ENCODE data around the gene STOML1.

STOML1 gene

DNA sequence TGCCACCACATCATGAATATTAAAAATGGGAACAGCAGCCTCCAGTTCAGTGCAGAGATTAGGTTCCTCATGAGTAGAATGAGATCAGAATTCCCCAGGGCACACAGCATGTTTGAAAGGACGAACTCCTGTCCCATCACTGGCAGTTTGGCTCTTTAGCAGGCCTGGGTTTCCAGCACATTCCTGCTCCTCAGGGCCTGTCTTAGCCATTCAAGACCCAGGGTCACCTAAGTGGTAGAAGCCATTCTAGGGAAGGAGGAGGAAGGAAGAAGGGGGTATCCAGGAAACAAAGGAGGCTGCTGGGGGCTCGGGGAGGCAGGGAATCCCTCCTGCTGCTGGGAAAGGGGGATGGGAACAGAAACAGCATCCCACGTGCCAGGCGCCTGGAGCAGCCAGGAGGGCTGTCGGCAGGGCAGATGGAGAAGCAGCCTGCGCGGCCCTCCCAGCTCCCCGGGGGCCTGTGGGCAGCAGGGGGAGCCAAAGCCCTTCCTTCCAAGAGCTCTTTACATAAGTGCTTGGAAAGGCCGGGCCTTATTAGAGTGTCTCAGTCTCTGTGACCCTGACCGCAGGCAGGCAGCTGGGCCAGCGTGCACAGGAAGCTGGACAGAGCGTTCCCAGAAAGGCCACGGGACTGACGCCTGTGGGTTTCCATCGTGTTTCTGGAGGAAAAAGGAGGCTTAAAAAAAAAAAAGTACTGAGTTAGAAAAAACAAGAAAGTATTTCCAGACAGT is 41.1 kb downstream of the STOML1 start:
- DNase-seq (ENCODE audit: low spot score in 2 of 2) (peak; percentile 45 to 78), ATAC-seq (peak; percentile 81)
- Mint-ChIP-seq H3K9me3 (no peaks in the 10 kb centered on the region), H3K27ac (peak overlapping the region; percentile 88), H3K4me1 (peaks cover 17% of the 10 kb centered on the region), H3K4me3 (no peak overlapping the region), H3K36me3 (no peaks in the 10 kb centered on the region)

DNA sequence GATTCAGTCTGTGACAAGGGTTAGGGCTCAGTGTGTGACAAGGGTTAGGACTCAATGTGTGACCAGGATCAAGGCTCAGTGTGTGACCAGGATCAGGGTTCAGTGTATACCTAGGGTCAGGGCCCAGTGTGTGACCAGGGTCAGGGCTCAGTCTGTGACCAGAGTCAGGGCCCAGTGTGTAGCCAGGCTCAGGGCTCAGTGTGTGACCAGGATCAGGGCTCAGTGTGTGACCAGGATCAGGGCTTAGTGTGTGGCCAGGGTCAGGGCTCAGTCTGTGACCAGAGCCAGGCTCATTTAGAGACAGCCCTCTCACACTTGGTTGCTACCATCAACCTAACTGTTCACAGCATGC is 41.6 kb downstream of the STOML1 start:
- peak overlapping the region; percentile 88 for H3K27ac Mint-ChIP-seq
- H3K36me3 Mint-ChIP-seq: no peaks in the 10 kb centered on the region
- H3K4me1 Mint-ChIP-seq: peaks cover 20% of the 10 kb centered on the region
- ATAC-seq: no peak
- no peak overlapping the region for H3K4me3 Mint-ChIP-seq
- no peak for DNase-seq (ENCODE audit: low spot score in 2 of 2)
- no peaks in the 10 kb centered on the region for H3K9me3 Mint-ChIP-seq

DNA sequence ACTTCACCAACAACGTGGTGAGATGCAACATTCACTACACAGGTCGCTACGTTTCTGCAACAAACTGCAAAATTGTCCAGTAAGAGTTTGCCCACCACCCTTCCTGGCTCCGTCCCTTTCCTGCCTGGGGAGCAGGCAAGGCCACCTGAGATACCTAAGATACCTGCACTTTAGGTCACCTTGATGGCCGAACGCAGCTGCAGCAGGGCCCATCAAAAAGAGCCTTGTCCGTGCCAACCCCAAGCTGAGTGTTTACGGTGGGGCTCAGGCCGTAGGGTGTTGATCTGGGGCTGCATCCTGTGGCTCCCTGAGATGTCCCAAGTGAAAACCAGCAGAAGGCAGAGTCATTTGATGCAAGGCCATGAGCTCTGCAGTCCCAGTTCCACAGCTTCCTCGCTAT is 42.6 kb downstream of the STOML1 start:
- no peaks in the 10 kb centered on the region for H3K9me3 Mint-ChIP-seq
- no peak overlapping the region for H3K27ac Mint-ChIP-seq
- DNase-seq (ENCODE audit: low spot score in 2 of 2): no peak
- no peaks in the 10 kb centered on the region for H3K36me3 Mint-ChIP-seq
- peaks cover 20% of the 10 kb centered on the region for H3K4me1 Mint-ChIP-seq
- H3K4me3 Mint-ChIP-seq: no peak overlapping the region
- ATAC-seq: no peak

DNA sequence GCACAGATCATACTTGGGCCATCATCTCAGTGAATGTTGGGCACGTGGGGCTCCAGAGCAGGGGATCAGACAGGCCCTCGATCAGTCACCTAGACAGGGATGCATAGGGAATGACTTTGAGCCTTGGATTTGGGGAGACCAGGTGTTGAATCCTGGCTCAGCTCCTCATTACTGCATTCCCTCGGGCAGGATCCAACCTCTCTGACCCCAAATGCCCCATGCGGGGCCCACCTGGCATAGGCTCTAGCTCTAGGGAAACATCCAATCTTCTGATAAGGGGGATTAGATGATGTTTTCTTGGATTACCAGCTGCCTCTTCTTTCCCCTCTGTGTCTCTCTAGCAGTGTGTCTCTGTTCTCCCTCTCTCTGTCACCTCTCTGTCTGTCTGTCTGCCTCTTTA is 43.1 kb downstream of the STOML1 start:
- no peaks in the 10 kb centered on the region for H3K9me3 Mint-ChIP-seq
- no peak for ATAC-seq
- no peak overlapping the region for H3K27ac Mint-ChIP-seq

DNA sequence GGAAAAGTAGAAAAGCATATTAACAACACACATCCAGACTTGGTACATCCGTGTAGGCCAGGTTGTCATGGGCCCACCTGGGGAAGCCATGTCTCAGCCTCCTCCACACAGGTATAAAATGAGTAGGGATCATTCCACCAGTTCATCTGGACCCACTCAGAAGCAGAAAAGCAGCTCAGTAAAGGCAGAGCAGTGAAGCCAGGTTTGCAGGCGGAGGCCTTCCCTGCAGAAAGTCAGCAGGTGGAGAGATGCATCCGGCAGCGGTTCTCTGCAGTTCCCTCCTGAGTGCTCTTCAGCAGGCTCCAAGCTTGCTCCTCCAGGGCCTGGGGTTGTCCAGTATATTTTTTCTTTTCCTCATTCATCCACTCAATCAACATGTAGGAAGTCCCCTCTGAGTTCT is 43.7 kb downstream of the STOML1 start:
- H3K9me3 Mint-ChIP-seq: no peaks in the 10 kb centered on the region
- no peak for DNase-seq (ENCODE audit: low spot score in 2 of 2)
- no peak for ATAC-seq
- peaks cover 20% of the 10 kb centered on the region for H3K4me1 Mint-ChIP-seq
- H3K27ac Mint-ChIP-seq: no peak overlapping the region
- no peak overlapping the region for H3K4me3 Mint-ChIP-seq
- no peaks in the 10 kb centered on the region for H3K36me3 Mint-ChIP-seq

More for the DNA sequence above, 43.1 kb downstream of the STOML1 start:
- Mint-ChIP-seq H3K4me1 (peaks cover 20% of the 10 kb centered on the region), H3K36me3 (no peaks in the 10 kb centered on the region), H3K4me3 (no peak overlapping the region)
- DNase-seq (ENCODE audit: low spot score in 2 of 2): no peak

DNA sequence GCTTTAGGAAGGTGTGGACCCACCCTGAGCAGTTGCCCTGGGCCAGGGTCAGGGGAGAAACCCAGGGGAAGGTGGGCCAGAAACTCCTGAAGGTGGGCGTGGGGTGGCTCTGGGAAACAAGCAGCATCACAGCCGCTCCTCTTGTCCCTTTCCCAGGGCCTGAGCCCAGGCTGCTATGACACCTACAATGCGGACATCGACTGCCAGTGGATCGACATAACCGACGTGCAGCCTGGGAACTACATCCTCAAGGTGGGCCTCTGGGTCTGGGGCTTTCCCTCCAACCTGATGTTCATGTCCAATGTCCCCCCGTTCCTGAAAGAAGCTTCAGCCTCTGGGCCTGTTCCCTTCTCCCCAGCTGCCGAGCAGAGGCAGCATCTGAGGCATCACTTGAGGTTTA is 44.4 kb downstream of the STOML1 start:
- no peak for ATAC-seq
- Mint-ChIP-seq H3K4me3 (no peak overlapping the region), H3K4me1 (peaks cover 24% of the 10 kb centered on the region), H3K27ac (peak overlapping the region; percentile 2), H3K36me3 (no peaks in the 10 kb centered on the region), H3K9me3 (no peaks in the 10 kb centered on the region)
- no peak for DNase-seq (ENCODE audit: low spot score in 2 of 2)

DNA sequence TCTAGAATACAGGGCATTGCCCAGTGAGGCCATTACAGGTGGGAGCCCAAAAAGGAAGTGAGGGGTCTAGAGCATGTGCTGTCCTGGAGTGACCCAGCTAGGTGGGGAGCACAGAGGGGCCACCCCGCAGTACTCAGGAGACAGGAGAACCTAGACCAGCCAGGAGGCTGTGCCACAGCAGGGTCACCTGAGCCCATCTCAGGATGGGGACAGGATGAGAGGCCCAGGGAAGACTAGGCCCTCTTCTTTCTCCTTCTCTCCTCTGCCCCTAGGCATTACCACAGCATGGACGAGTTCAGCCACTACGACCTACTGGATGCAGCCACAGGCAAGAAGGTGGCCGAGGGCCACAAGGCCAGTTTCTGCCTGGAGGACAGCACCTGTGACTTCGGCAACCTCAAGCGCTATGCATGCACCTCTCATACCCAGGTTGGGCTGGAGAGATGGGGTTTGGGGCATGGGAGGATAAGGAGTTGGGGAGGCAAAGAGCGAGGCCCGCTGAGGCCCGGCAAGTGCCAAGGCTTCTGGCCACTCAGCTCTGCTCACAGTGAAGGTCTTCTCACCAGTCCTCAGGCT is 45.2 kb downstream of the STOML1 start:
- Mint-ChIP-seq H3K4me1 (peaks cover 32% of the 10 kb centered on the region), H3K27ac (peak overlapping the region; percentile 2), H3K36me3 (no peaks in the 10 kb centered on the region), H3K4me3 (no peak overlapping the region), H3K9me3 (no peaks in the 10 kb centered on the region)
- DNase-seq (ENCODE audit: low spot score in 2 of 2) (no peak), ATAC-seq (no peak)

DNA sequence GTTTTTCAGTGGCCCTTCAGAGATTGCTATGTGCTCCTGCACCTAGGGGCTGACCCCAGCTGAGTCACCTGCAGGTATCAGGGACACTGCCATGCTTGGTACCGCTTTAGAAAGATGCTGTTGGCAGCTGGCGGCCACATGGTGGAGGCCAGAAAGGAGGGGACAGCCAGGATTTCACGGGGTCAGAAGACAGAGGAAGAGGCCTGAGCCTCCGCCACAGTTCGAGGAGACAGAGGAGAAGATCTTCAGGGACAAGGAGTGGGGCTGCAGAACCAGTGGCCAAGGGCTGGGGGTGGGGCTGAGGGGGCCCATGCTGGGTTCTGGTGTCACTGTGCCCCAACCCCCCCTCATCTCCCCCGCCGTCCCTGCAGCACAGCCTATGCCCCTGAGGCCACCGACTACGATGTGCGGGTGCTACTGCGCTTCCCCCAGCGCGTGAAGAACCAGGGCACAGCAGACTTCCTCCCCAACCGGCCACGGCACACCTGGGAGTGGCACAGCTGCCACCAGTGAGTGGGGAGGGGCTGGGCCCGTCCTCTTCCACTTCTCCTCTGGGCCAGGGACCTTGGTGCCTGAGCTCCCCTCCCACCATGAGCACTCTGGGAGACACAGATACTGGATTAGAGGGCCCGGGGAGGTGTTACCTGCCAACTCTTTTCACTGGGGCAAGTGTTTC is 45.9 kb downstream of the STOML1 start:
- no peak overlapping the region for H3K4me3 Mint-ChIP-seq
- peaks cover 35% of the 10 kb centered on the region for H3K4me1 Mint-ChIP-seq
- no peak for DNase-seq (ENCODE audit: low spot score in 2 of 2)
- H3K27ac Mint-ChIP-seq: no peak overlapping the region
- no peaks in the 10 kb centered on the region for H3K36me3 Mint-ChIP-seq
- no peak for ATAC-seq
- H3K9me3 Mint-ChIP-seq: no peaks in the 10 kb centered on the region

DNA sequence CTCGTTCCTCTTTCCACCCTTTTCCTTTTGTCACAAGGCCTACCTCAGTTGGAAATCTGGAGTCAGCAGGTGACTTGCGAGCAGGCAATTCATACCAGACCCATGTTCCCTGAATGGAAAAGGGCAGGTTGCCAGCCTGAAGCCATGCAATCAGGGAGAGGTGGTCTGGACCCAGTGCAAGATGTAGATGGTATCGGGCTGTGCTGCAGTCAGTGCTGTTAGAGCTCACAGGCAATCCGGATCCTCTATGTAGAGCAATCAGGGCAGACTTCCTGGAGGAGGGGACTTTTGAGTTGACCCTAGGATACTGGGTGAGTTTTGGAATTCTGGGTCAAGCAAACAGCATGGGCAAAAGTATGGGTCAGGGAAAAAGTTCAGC is 47.0 kb downstream of the STOML1 start:
- H3K27ac Mint-ChIP-seq: no peak overlapping the region
- H3K36me3 Mint-ChIP-seq: no peaks in the 10 kb centered on the region
- no peaks in the 10 kb centered on the region for H3K9me3 Mint-ChIP-seq
- peaks cover 29% of the 10 kb centered on the region for H3K4me1 Mint-ChIP-seq
- no peak overlapping the region for H3K4me3 Mint-ChIP-seq
- ATAC-seq: no peak
- DNase-seq (ENCODE audit: low spot score in 2 of 2): no peak

DNA sequence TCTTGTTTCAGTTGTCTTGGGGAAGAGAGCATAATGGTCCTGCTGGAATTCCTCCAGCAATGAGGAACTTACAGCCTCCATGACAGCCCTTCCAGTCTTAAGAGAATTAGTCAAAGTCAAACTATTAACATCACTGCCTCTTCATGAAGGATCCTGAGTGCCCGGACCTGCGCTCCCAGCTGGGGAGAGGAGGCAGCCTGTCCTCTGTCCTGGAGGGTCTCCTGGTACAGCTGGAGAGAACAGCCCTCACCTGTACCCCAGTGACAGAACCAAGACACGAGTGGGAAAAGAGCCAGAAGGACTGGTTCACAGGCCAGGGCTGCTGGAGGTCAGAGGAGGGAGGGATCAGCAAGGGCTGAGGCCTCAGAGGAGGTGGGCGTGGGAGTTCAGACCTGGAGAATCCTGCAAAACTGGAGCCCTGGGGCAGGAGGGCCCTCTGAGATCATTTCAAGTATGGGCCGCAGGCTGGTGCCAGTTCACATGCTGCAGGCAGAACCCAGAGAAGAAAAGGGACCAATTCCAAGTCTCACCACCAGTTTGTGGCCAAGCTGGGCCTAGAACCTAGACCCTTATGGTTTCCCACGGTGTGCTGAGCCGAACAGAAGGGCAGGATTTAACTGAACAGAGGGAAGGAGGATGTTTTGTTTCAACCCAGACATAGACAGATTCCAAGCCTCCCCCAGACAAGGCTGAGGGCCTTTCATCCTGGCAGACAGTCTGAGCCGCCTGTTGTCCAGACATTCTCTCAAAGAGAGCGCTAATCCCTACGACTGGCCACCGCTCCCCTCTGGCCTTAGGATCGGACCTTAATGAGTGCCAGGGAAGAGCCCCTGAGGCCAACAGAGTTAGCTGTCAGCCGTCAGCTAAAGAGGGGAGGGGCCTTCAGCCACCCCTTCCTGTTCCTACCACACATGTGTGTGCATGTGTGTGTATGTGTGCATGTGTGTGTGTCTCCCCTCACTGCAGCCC is 47.6 kb downstream of the STOML1 start:
- no peak for DNase-seq (ENCODE audit: low spot score in 2 of 2)
- ATAC-seq: no peak
- Mint-ChIP-seq H3K36me3 (no peaks in the 10 kb centered on the region), H3K9me3 (no peaks in the 10 kb centered on the region), H3K4me3 (no peak overlapping the region), H3K27ac (no peak overlapping the region), H3K4me1 (peaks cover 29% of the 10 kb centered on the region)

DNA sequence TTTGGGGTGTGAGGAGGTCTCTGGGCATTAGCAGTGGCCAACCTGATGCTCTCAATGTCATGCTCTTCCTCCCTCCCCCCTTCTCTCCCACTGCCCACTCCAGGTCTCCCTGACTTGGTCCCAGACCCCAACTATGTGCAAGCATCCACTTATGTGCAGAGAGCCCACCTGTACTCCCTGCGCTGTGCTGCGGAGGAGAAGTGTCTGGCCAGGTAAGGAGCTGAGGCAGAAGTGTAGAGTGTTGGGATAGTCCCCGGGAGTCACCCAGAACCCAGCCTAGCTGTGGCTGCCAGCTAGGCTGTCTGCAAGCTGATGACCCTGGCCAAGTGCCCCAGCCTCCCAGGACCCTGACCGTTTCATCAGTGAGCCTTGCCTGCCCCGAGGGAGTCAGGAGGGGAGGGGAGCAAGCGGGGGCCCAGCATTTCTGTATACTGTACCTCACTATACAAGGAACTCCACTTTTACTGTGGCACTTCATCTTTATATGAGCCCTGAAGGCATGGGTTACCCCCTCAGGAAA is 49.3 kb downstream of the STOML1 start:
- DNase-seq (ENCODE audit: low spot score in 2 of 2) (no peak), ATAC-seq (no peak)
- H3K27ac Mint-ChIP-seq: no peak overlapping the region
- H3K36me3 Mint-ChIP-seq: no peaks in the 10 kb centered on the region
- H3K4me3 Mint-ChIP-seq: no peak overlapping the region
- H3K9me3 Mint-ChIP-seq: no peaks in the 10 kb centered on the region
- H3K4me1 Mint-ChIP-seq: peaks cover 29% of the 10 kb centered on the region

DNA sequence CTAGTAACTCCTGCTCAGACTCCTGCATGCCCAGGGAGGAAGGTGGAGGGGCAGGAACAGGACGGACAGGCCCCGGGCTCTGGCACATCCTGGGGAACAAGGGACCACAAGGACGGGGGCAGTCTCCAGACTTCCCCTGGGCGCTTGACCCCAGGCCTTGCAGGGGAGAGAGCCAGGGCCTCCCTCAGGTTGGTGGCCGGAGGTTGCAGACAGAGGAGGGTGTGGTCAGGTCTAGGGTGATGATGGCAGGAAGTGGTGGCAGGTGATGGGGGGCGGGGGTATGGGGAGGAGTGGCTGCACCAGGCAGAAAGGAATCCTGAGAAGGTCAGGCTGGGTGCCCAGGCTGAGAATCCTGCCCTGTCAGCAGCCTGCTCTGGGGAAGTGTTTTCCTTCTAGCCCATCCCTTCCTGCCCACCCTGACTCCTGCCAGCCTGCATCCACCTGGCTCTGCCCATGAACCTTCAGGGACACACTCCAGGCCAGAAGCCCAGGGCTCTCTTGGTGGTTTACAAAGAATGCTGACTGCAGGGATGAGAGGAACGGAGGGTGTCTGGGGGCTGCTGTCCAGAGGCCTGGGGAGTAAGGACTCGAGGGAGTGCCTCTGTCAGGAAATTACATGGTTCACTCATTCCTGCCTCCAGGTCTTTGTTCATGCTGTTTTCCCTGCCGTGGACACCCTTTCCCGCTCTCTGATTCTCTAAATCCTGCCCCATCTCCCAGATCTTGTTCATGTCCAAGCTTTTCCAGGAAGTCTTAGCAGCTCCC is 50.0 kb downstream of the STOML1 start:
- DNase-seq (ENCODE audit: low spot score in 2 of 2) (no peak), ATAC-seq (peak; percentile 56)
- Mint-ChIP-seq H3K4me1 (peaks cover 29% of the 10 kb centered on the region), H3K9me3 (no peaks in the 10 kb centered on the region), H3K36me3 (no peaks in the 10 kb centered on the region), H3K27ac (peak overlapping the region; percentile 76), H3K4me3 (no peak overlapping the region)

DNA sequence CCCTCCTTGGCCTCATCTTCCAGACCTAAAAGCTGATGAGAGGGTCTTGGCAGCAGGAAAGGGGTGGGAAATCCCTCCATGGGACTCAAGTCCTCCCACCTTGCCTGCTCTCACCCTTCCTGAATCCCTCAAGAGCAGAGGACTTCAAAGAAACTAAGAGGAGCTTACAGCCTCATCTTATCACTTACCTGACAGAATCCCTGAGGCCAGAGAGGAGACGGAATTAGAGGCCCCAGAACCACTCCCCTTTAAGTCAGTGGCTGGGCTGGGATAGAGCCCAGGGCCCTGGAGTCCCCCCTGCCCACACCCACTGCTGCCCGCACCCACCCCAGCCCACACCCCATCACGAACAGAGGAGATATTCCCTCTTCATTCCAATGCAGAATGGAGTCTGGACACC is 50.6 kb downstream of the STOML1 start:
- DNase-seq (ENCODE audit: low spot score in 2 of 2) (no peak), ATAC-seq (no peak)
- H3K4me1 Mint-ChIP-seq: peaks cover 26% of the 10 kb centered on the region
- no peaks in the 10 kb centered on the region for H3K9me3 Mint-ChIP-seq
- no peak overlapping the region for H3K4me3 Mint-ChIP-seq
- no peaks in the 10 kb centered on the region for H3K36me3 Mint-ChIP-seq
- peak overlapping the region; percentile 76 for H3K27ac Mint-ChIP-seq

DNA sequence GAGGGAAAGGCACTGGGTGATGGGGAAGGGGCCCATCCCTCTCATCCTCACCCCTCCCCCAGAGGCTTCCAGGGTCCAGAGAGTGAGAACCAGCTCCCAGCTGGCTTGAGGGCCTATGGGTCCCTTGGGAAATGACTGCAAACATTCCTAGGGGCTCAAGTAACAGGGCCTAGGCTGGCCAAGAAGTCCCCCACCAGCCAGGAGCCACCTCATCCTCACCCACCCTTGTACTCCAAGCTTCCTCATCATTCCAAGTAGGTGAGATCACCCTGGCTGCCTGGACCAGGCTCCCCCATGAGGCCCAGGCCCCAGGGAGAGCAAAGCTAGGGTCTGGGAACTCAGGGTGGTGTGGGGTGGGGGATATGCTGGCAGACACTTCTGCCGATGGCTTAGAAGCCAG is 51.1 kb downstream of the STOML1 start:
- H3K4me1 Mint-ChIP-seq: peaks cover 22% of the 10 kb centered on the region
- ATAC-seq: no peak
- no peak overlapping the region for H3K4me3 Mint-ChIP-seq
- no peak for DNase-seq (ENCODE audit: low spot score in 2 of 2)
- no peaks in the 10 kb centered on the region for H3K9me3 Mint-ChIP-seq
- no peaks in the 10 kb centered on the region for H3K36me3 Mint-ChIP-seq
- H3K27ac Mint-ChIP-seq: peak overlapping the region; percentile 76
